ENCODE data around the gene SOX6.
"Not testable (repeated sequence)": the region's sequence is repeated elsewhere in the genome, so short reads cannot be mapped to it uniquely, and the experiment has no call there.

SOX6 gene

DNA sequence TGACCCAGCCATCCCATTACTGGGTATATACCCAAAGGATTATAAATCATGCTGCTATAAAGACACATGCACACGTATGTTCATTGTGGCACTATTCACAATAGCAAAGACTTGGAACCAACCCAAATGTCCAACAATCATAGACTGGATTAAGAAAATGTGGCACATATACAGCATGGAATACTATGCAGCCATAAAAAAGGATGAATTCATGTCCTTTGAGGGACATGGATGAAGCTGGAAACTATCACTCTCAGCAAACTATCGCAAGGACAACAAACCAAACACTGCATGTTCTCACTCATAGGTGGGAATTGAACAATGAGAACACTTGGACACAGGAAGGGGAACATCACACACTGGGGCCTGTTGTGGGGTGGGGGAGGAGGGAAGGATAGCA is 209.4 kb downstream of the SOX6 start:
- not testable (repeated sequence) for FAIRE-seq

- FAIRE-seq: not testable (repeated sequence)
These were observed 214.7 kb downstream of the SOX6 start for GRCh38 chr11:16141614-16142013.

DNA sequence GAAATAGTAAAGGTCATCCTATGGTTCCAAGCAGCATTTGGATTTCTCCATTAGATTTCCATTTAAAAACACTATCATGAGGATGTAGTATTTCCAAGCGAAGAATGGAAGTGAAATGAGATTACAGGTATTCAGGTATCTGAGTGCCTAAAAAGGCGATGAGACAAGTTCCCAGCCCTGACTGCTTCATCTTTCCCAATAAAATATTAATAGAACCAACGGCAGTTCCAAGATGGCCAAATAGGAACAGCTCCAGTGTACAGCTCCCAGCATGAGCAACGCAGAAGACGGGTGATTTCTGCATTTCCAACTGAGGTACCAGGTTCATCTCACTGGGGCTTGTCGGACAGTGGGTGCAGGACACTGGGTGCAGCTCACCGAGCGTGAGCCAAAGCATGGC is 215.2 kb downstream of the SOX6 start:
- not testable (repeated sequence) for FAIRE-seq

DNA sequence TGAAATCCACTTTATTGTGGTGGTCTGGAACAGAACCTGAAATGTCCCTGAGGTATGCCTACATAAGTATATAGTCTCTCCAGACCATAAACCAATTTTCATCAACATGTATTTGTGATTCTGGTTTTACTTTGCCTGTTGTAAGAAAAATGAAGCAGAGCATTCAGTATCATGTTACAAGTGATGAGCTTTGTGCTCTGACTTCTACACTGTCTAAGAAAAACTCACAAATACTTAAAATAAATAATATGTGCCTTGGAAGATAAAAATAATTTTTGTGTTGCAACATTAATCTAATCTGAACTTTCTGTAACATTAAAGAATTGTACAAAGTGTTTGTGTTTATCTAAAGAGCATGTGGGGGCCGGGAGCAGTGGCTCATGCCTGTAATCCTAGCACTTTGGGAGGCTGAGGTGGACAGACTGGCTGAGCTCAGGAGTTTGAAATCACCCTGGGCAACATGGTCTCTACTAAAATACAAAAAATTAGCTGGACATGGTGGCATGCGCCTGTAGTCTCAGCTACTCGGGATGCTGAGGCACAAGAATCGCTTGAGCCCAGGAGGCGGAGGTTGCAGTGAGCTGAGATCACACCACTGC is 219.5 kb downstream of the SOX6 start:
- no peak for FAIRE-seq

- FAIRE-seq: no peak
These were observed 222.5 kb downstream of the SOX6 start for GRCh38 chr11:16133867-16134266.

DNA sequence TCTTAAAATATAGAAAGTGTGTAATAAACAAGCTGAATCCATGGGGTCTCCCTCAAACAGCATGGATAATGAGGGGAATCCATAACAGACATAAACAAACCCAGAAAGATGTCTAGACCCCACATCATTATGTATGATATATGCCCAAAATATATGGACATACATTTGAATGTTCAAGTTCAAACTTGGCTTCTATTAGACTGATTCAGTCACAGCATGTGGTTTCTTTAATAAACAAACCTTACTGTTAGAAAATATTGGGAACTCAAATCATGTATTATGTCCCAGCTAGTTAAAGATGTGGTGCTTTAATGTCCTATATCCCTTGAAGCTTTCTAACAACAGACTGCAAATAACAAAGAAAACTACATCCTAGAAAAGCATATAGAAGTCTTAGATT is 228.6 kb downstream of the SOX6 start:
- no peak for FAIRE-seq

DNA sequence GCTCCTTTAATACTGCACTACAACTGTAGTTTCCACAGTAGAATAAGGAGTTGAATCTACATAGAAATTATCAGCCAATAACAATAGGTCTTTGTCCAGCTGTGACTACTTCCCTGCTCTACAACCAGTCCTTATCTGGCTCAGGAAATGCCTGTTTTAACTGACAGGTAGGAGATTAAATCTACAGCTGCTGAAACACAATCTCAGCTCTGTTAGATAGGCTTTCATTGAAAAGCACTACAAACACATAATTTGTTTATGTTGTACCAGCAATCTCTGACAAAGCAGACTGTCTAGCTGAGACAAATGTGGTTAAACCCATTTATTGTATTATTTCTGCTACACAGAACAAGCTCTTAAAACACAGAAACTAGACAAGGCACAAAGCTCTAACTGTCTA is 230.0 kb downstream of the SOX6 start:
- peak; percentile 97 for FAIRE-seq

DNA sequence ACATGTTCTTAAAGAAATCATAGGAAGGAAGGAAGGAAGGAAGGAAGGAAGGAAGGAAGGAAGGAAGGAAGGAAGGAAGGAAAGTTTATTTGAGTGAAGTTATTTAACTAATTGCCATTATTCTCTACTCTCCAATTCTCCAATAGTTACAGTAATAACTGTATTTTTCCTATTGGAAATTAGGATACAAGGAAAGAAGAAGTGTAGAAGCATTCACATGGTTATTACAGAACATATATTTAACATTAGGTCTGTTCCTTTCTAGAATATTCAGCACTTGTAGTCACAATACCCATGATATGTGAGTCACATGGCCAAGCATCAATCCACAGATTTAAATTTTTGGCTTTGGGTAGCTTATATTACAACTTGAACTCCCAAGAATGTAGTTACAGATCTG is 230.6 kb downstream of the SOX6 start:
- FAIRE-seq: no peak

GRCh38 chr11:16124390-16124789 is 232.0 kb downstream of the SOX6 start:
- FAIRE-seq: no peak

GRCh38 chr11:16121853-16122252 is 234.5 kb downstream of the SOX6 start:
- no peak for FAIRE-seq

DNA sequence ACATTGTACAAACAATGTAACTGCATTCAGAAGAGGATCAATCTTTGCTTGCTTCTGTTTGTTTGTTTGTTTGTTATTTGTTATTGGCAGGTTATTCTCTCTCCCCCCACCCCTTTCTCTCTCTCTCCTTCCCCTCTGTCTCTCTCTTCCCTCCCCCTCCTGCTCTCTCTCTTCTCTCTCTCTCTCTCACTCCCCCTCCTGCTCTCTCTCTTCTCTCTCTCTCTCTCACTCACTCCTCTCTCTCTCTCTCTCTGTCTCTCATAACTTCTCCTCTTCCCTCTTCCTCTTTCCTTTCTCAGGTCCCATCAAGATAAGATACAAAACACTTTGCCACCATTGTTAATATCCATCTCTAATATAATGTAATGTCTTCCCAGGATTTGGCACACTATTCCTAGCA is 236.3 kb downstream of the SOX6 start:
- FAIRE-seq: no peak

GRCh38 chr11:16117989-16118756 is 238.2 kb downstream of the SOX6 start:
- no peak for FAIRE-seq

DNA sequence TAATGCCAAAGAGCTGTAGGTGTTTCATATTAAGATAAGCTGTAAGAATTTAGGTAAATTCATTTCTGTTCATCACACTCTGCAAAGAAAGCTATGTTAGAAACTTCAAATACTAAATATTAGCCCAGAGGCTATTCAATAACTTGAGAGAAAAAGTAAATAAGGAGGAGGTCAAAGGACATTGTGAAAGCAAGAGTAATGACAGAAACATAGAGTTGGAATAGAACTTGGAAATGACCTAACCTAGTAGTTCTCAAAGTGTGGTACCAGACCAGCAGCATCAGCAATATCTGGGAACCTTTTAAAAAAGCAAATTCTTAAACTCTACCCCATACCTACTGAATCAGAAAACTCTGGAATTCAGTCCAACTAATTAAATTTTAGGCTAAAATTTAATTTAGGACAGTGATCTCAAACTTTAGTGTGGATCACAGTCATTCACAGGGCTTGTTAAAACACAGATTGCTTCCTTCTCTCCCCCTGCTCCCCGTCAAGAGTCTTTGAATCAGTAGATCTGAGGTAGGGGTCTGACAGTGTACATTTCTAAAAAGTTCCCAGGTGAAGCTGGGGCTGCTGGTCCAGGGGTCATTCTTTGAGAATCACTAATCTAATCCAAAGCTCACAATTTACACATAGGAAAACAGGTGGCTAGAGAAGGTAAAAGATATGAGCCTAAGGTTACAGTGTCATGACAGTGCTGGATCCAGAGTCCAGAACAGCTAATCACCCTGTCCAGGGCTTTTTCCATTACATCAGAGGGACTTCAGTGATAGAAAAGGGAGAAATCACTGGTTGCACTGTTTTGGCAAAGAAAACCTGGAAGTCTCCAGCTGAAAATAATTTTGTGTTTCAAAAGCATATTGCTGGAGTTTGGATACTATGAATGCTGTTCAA is 241.1 kb downstream of the SOX6 start:
- FAIRE-seq: no peak

GRCh38 chr11:16114431-16114830 is 241.9 kb downstream of the SOX6 start:
- no peak for FAIRE-seq

DNA sequence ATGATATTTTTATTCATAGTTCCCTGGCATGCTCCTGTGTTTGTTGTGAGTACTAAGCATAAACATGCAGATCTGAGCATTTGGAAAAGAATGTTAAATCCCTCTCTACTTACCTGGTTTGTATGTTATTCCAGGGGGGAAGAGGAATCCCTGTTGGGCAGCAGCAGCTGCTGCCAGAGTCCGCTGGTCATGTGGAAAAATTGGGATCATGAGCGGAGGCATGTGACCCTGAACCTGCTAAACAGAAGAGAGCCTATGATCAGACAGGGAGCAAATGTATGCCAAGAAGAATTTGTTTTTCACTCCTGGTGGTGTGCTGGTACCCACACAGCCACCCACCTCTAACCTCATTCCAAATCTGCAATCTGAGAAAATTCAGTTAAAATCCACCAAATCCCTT is 244.7 kb downstream of the SOX6 start:
- FAIRE-seq: no peak

DNA sequence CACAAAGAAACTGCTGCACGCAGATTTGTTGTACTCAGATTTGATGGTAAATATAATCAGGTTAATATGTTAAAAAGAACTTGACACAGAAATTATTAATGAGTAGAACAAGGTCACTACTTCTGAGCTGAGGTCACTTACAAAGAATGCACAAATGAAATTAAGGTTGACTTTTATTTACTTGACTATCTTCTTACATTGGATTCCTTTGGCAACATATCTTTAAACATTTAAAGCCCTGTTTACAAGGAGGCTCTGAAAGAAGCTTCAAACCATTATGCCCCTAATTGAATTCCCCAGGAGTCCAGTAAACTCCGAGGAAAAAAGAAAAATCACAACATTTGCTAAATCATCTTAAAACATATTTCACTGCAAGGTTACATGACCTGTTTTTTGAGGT is 245.5 kb downstream of the SOX6 start:
- no peak for FAIRE-seq

DNA sequence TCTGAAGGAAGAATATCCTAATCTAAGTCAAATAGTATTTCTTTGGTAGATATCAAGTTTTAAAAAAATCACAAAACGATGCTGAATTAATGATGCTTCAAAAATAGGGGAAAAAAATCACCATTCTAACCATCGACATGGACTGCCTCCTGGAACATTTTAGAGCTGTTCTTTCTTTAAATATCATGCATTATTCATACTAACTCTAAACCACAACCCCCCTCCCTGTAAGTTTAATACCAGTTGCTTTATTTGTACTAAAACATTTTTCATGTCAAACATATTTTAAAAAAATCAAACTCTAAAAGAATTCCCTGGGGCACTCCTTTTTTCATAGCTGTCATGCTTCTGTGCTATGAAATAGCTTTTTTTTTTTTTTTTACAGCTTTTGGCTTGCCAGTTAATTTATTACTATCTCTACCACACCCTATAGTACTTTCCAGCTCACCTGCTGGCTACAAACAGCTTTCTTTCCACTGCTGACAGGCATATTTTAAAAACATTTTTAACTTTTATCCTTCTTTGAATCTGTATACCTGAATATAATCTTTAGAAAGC is 256.9 kb downstream of the SOX6 start:
- peak; percentile 45 for FAIRE-seq

DNA sequence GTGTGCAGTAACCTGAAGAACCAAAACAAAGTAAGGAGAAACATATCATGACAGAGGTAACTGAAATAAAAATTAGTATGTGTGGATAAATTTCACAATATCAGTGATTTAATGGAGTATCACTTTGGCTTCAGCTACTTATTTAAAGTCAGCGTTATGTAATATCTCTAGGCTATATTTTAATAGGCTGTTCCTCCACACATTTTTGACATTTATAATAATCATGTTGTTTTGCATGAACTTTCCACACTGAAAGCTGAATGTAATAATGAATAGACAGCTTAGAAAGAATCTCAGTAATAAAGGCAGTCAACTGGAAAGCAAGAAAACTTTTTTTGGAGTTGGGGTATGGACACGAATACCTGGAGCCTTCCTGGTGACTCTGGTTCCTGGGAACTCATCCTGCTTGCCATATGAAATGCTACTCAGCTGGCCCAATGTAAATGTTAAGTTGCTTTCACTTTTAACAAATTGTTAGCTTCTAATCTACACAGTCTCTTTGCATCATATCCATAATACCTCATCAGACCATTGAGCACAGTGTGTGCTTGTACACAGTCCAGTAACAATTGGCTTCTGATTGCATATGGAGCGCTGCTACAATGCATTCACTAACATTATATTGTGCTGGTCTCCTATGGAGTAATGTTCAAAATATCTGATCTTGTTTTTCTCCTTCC is 257.7 kb downstream of the SOX6 start:
- no peak for FAIRE-seq

- peak; percentile 45 for FAIRE-seq
These were observed 258.8 kb downstream of the SOX6 start for GRCh38 chr11:16097543-16097942.

GRCh38 chr11:16096336-16096735 is 260.0 kb downstream of the SOX6 start:
- FAIRE-seq: peak; percentile 90

DNA sequence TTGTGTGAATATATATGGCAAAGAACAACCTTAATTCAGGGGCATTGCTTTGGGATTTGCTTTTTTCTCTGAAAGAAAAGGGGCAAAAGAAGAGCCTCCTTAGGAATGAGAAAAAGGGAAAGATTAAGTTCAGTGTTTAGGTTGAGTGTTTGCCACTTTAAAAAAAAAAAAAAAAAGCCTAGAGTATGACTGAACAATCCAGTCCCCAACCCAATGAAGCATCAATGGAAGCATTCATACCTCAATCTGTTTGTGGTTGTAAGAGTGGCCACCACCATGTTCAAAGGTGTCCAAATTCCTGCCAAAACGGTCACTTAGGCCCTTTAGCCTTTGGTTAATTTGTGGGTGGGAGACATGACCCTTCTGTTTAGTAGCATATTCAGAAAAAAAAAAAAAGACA is 260.6 kb downstream of the SOX6 start:
- no peak for FAIRE-seq

GRCh38 chr11:16093889-16094653 is 262.3 kb downstream of the SOX6 start:
- no peak for FAIRE-seq
